ENCODE data around the gene AP3D1. TPM values are rescaled to one million over a fixed set of nuclear protein-coding genes. Genes with fewer than 3 reads are reported as not detected.

Gene AP3D1
- polyA plus RNA-seq, 3 donors from 2014 or later = 11.7 to 44.5 (median 17.9) TPM

GRCh38 chr19:2190848-2191455 lies 39.6 kb upstream of the AP3D1 start:
- H3K4me3 Mint-ChIP-seq = no peak overlapping the region
- H3K9me3 Mint-ChIP-seq = no peaks in the 10 kb centered on the region
- peaks cover 5 to 7% of the 10 kb centered on the region in 2 donors for H3K4me1 Mint-ChIP-seq
- no peak overlapping the region for H3K27ac Mint-ChIP-seq
- peaks cover 0 to 5% (median 0%) of the 10 kb centered on the region in 3 donors for H3K27me3 Mint-ChIP-seq (ENCODE audit: low read depth in 3 of 3)
- DNase-seq = no peak
- peaks cover 0 to 7% (median 0%) of the 10 kb centered on the region in 3 donors for H3K36me3 Mint-ChIP-seq

- H3K4me1 Mint-ChIP-seq = peaks cover 9 to 12% of the 10 kb centered on the region in 2 donors
- no peak overlapping the region for H3K27ac Mint-ChIP-seq
- peaks cover 0 to 5% (median 4%) of the 10 kb centered on the region in 3 donors for H3K27me3 Mint-ChIP-seq (ENCODE audit: low read depth in 3 of 3)
- peaks cover 0 to 10% (median 0%) of the 10 kb centered on the region in 3 donors for H3K36me3 Mint-ChIP-seq
- DNase-seq = no peak
- H3K9me3 Mint-ChIP-seq = no peaks in the 10 kb centered on the region
- no peak overlapping the region for H3K4me3 Mint-ChIP-seq
These were observed 38.5 kb upstream of the AP3D1 start for GRCh38 chr19:2189880-2190279.

- no peak overlapping the region for H3K4me3 Mint-ChIP-seq
- H3K9me3 Mint-ChIP-seq = no peaks in the 10 kb centered on the region
- H3K27ac Mint-ChIP-seq = peak overlapping the region in 1 of 6 donors; percentile 22
- H3K36me3 Mint-ChIP-seq = peaks cover 0 to 13% (median 0%) of the 10 kb centered on the region in 3 donors
- peaks cover 0 to 6% (median 5%) of the 10 kb centered on the region in 3 donors for H3K27me3 Mint-ChIP-seq (ENCODE audit: low read depth in 3 of 3)
- DNase-seq = no peak
- peaks cover 15 to 21% of the 10 kb centered on the region in 2 donors for H3K4me1 Mint-ChIP-seq
These were observed 37.5 kb upstream of the AP3D1 start for GRCh38 chr19:2188708-2189385.

- no peak overlapping the region for H3K27ac Mint-ChIP-seq
- H3K27me3 Mint-ChIP-seq (ENCODE audit: low read depth in 3 of 3) = peaks cover 0 to 7% (median 0%) of the 10 kb centered on the region in 3 donors
- H3K4me3 Mint-ChIP-seq = no peak overlapping the region
- H3K4me1 Mint-ChIP-seq = peaks cover 27 to 33% of the 10 kb centered on the region in 2 donors
- H3K36me3 Mint-ChIP-seq = peaks cover 0 to 6% (median 0%) of the 10 kb centered on the region in 3 donors
- no peaks in the 10 kb centered on the region for H3K9me3 Mint-ChIP-seq
- no peak for DNase-seq
These were observed 35.8 kb upstream of the AP3D1 start for GRCh38 chr19:2187159-2187558.

GRCh38 chr19:2186071-2186846 lies 34.9 kb upstream of the AP3D1 start:
- Mint-ChIP-seq H3K4me3 (no peak overlapping the region), H3K27ac (peak overlapping the region in 1 of 6 donors; percentile 46)
- no peak for DNase-seq

GRCh38 chr19:2185734-2186070 lies 34.3 kb upstream of the AP3D1 start:
- Mint-ChIP-seq H3K4me3 (no peak overlapping the region), H3K4me1 (peaks cover 26 to 33% of the 10 kb centered on the region in 2 donors), H3K27ac (peak overlapping the region in 1 of 6 donors; percentile 54), H3K9me3 (no peaks in the 10 kb centered on the region), H3K27me3 (ENCODE audit: low read depth in 3 of 3) (peaks cover 0 to 7% (median 1%) of the 10 kb centered on the region in 3 donors), H3K36me3 (peaks cover 0 to 6% (median 0%) of the 10 kb centered on the region in 3 donors)
- DNase-seq = no peak

More at GRCh38 chr19:2186071-2186846, 34.9 kb upstream of the AP3D1 start:
- Mint-ChIP-seq H3K36me3 (peaks cover 0 to 6% (median 0%) of the 10 kb centered on the region in 3 donors), H3K27me3 (ENCODE audit: low read depth in 3 of 3) (peaks cover 0 to 7% (median 1%) of the 10 kb centered on the region in 3 donors), H3K9me3 (no peaks in the 10 kb centered on the region), H3K4me1 (peaks cover 26 to 33% of the 10 kb centered on the region in 2 donors)

GRCh38 chr19:2184422-2184975 lies 33.1 kb upstream of the AP3D1 start:
- Mint-ChIP-seq H3K9me3 (no peaks in the 10 kb centered on the region), H3K4me1 (peaks cover 33 to 42% of the 10 kb centered on the region in 2 donors), H3K4me3 (no peak overlapping the region), H3K27ac (peak overlapping the region in 3 of 6 donors; percentile 44 to 66 (median 46)), H3K27me3 (ENCODE audit: low read depth in 3 of 3) (peaks cover 1 to 7% (median 2%) of the 10 kb centered on the region in 3 donors), H3K36me3 (peaks cover 0 to 6% (median 0%) of the 10 kb centered on the region in 3 donors)
- no peak for DNase-seq

- H3K4me3 Mint-ChIP-seq = no peak overlapping the region
- H3K27me3 Mint-ChIP-seq (ENCODE audit: low read depth in 3 of 3) = peaks cover 1 to 7% (median 2%) of the 10 kb centered on the region in 3 donors
These were observed 30.2 kb upstream of the AP3D1 start for GRCh38 chr19:2181633-2181997.

GRCh38 chr19:2180881-2181632 lies 29.7 kb upstream of the AP3D1 start:
- Mint-ChIP-seq H3K9me3 (no peaks in the 10 kb centered on the region), H3K4me3 (no peak overlapping the region), H3K4me1 (peaks cover 33 to 38% of the 10 kb centered on the region in 2 donors), H3K36me3 (peaks cover 0 to 6% (median 0%) of the 10 kb centered on the region in 3 donors), H3K27ac (peak overlapping the region in 1 of 6 donors; percentile 17), H3K27me3 (ENCODE audit: low read depth in 3 of 3) (peaks cover 1 to 7% (median 2%) of the 10 kb centered on the region in 3 donors)
- DNase-seq = no peak

More at GRCh38 chr19:2181633-2181997, 30.2 kb upstream of the AP3D1 start:
- H3K27ac Mint-ChIP-seq = peak overlapping the region in 1 of 6 donors; percentile 16
- peaks cover 0 to 6% (median 0%) of the 10 kb centered on the region in 3 donors for H3K36me3 Mint-ChIP-seq
- peaks cover 33 to 38% of the 10 kb centered on the region in 2 donors for H3K4me1 Mint-ChIP-seq
- no peak for DNase-seq
- H3K9me3 Mint-ChIP-seq = no peaks in the 10 kb centered on the region

- no peak overlapping the region for H3K4me3 Mint-ChIP-seq
- H3K27me3 Mint-ChIP-seq (ENCODE audit: low read depth in 3 of 3) = peaks cover 1 to 5% (median 2%) of the 10 kb centered on the region in 3 donors
- H3K27ac Mint-ChIP-seq = peak overlapping the region in 1 of 6 donors; percentile 43
- H3K36me3 Mint-ChIP-seq = peaks cover 0 to 4% (median 0%) of the 10 kb centered on the region in 3 donors
- no peaks in the 10 kb centered on the region for H3K9me3 Mint-ChIP-seq
- DNase-seq = no peak
- H3K4me1 Mint-ChIP-seq = peaks cover 32% of the 10 kb centered on the region in 2 donors
These were observed 28.7 kb upstream of the AP3D1 start for GRCh38 chr19:2180114-2180513.

- H3K27ac Mint-ChIP-seq = no peak overlapping the region
- no peaks in the 10 kb centered on the region for H3K36me3 Mint-ChIP-seq
- no peak overlapping the region for H3K4me3 Mint-ChIP-seq
- no peak for DNase-seq
- H3K9me3 Mint-ChIP-seq = no peaks in the 10 kb centered on the region
- H3K27me3 Mint-ChIP-seq (ENCODE audit: low read depth in 3 of 3) = peaks cover 1 to 2% (median 2%) of the 10 kb centered on the region in 3 donors
- H3K4me1 Mint-ChIP-seq = peaks cover 26 to 30% of the 10 kb centered on the region in 2 donors
These were observed 27.7 kb upstream of the AP3D1 start for GRCh38 chr19:2179095-2179494.

GRCh38 chr19:2176337-2176994 lies 25.1 kb upstream of the AP3D1 start:
- Mint-ChIP-seq H3K4me1 (peaks cover 29 to 31% of the 10 kb centered on the region in 2 donors), H3K9me3 (no peaks in the 10 kb centered on the region), H3K4me3 (no peak overlapping the region), H3K27ac (no peak overlapping the region), H3K36me3 (no peaks in the 10 kb centered on the region), H3K27me3 (ENCODE audit: low read depth in 3 of 3) (peaks cover 0 to 2% (median 1%) of the 10 kb centered on the region in 3 donors)
- DNase-seq = no peak

All from immature natural killer cell (primary cell).